Raji (cell line): ENCODE data around the gene NFKBIL1.

Experiments
- POLR2A ChIP-seq: IDR thresholded peaks from 2 replicates; pipeline ENCODE4 v1.6.1; 2011; ENCODE audit warnings: low read depth, low read length, control low read depth; ENCODE audit not compliant: insufficient read depth

NFKBIL1 gene

DNA sequence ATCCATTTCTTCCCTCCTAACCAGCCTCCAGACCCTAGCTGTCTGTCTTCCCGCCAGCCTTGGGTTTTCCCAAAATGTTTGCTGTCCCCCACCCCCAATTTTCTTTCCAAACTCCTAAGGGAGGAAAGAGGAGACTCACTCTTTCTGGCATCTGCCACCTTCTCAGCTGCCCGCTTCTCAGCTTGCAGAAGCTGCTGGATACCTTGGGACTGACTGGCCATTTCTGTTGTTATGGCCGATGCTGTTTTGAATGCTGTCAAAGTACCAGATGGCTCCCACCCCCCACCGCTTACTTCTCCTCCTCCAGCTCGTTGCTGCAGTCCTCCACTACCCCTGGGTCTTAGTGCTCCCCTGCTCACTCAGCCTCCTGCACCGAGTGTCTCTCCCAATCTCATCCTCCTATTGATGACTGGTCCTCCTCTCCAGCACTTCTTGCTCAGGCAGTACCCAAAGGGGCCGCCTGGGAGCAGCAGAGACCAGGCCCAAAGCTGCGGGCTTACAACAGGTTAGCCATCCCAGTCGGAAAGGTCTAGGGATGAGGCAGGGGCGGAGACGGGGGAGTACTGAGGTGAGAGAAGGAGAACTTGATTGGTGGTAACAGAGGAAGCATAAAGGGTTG is 960 bp upstream of the NFKBIL1 start, which contains the start of gene ATP6V1G2:
Gene ATP6V1G2, minus strand, starts transcription at position 270 of the 619 bp plus-strand sequence. Its CDS starts 49 bp downstream, at position 221.
- peak; percentile 40 for TF ChIP-seq POLR2A

DNA sequence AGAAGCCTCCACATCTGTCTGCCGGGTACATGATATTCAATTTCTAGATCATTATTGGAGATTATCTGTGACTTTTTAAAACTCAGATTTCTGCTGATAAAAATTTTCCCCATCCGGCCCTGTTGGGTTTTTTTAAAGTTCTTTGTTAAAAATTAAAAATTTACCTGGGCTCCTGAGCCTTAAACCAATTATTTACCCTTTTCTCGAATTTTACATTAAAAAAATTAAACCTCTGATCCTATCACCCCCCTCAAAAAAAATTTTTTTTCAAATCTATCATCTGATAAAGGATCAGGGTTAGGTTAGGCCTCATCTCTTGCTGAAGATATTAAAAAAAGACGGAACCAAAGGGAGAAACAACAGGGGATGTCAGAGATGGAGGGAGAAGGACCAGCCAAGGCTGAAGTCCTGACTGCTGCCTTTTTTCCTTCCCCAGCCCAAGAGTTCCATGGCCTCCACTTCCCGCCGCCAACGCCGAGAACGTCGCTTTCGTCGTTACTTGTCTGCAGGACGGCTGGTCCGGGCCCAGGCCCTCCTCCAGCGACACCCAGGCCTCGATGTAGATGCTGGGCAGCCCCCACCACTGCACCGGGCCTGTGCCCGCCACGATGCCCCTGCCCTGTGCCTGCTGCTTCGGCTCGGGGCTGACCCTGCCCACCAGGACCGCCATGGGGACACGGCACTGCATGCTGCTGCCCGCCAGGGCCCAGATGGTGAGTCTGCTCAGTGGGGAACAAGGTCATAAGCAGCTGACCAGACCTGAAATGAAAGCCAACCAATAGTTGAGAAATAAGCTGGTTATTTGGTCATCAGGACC is 527 bp downstream of the NFKBIL1 start:
- TF ChIP-seq POLR2A, result no peak

DNA sequence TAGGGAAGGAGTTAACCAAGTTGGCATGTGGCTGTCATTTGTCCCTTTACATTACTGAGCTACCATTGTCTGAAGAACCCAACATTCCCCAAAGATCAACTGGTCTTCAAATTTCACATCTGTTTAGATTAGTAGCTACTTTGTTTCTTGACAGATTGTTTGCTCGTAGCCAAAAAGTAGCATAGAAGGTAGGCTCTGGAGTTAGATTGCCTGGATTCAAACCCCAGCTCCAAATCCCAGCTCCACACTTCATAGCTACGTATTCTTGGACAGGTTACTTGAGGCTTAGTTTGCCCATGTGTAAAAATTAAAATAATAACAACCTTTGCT is 1.1 kb downstream of the NFKBIL1 start:
- TF ChIP-seq POLR2A, result no peak

- TF ChIP-seq POLR2A, result no peak
These were observed 8.9 kb downstream of the NFKBIL1 start for GRCh38 chr6:31556307-31556706.

- TF ChIP-seq POLR2A, result no peak
These were observed 10.3 kb downstream of the NFKBIL1 start for GRCh38 chr6:31557443-31558317.

- TF ChIP-seq POLR2A, result no peak
These were observed 10.9 kb downstream of the NFKBIL1 start for GRCh38 chr6:31558318-31558625.

DNA sequence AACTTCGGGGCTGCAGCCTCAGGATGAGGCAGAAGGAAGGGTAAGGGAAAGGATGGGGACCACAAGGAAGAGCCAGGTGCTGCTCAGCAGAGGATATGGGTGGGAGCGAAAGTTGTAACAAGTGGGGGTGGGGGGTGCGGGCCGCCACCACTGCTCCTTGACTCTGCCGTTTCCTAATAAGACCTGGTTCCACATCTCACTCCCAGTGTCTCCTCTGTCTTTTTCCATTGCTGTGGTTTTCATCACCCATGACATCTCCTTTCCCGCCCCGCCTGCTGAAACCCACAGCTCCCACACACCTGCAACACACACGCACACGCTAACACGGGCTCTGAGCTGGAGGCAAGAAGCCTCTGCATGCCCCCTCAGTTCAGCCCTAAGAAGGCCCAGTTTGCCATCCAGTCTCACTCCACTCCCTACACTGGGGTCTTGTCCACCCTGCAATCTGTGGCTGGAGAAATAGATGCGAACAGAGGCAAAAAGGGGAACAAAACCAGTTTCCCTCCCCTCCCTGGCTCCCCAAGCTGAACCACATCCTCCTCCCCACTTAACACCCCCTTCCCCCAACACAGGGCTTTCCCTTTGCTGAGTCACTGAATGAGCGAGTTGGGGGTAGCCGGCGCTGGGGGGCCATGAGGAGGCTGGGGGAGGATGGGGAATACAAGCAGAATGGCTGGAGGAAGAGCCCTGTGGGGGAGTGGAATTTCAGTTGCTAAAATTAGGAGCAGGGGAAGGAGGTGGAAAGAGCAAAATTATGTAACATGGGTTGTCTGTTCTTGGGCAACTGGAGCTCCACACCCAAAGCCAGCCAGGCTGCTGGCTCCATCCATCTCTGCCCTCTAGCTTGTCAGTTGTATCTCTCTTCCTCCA is 11.5 kb downstream of the NFKBIL1 start:
- peak; percentile 33; the same call in 1 of the 2 replicates for TF ChIP-seq POLR2A

DNA sequence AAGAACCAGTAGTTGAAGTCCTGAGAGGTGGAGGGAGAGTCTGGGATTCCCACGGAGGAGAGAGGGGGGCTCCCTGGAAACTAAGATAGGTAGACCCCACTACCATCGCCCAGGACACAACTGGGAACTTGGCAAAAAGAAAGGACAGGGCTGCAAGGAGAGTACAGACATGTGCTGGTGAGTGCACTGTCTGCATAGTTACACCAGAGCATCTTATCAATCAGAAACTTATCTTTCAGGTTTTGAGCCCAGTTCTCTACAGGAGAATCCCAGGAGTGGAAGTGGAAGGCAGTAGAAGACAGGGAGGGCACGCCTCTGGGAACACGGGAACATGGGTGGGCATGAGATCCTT is 12.2 kb downstream of the NFKBIL1 start:
- TF ChIP-seq POLR2A, result no peak; the same call in 1 of the 2 replicates

GRCh38 chr6:31559958-31560696 is 12.7 kb downstream of the NFKBIL1 start:
- TF ChIP-seq POLR2A, result peak; percentile 50; the same call in 1 of the 2 replicates

GRCh38 chr6:31560697-31561058 is 13.3 kb downstream of the NFKBIL1 start:
- TF ChIP-seq POLR2A, result no peak

DNA sequence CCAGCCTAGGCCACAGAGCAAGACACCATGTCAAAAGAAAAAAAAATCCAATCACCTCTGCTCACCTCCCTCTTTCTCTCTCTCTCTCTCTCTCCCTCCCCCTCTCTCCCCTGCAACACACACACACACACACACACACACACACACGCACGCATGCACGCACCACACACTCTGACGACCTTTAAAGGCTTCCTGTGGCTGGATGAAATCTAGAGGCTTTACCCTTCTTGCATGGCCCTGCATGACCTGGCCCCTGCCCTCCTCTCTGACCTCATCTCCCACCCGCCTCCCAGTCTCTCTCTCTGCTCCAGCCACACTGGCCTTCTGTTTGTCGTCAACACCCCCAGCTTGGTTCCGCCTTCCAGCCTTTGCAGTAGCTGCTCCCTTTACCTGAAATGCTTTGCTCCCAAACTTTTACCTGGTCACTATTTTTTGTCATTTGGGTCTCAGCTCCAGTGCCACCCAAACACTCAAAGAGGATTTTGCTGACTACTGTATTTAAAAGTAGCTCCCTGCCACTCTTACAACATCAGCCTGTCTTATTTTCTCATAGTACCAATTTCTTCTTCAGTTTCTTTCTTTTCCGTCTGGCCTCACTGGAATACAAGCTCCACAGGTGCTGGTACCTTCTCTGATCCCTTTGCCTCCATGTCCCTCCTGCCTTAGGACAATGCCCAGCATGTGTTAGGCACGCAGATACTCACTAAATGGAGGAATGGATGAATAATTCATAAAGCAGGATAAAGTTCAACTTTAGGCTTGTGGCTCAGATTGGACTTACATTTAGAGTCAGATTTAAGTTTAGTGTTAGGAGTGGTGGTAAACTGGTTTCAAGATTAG is 20.3 kb downstream of the NFKBIL1 start:
- TF ChIP-seq POLR2A, result no peak

DNA sequence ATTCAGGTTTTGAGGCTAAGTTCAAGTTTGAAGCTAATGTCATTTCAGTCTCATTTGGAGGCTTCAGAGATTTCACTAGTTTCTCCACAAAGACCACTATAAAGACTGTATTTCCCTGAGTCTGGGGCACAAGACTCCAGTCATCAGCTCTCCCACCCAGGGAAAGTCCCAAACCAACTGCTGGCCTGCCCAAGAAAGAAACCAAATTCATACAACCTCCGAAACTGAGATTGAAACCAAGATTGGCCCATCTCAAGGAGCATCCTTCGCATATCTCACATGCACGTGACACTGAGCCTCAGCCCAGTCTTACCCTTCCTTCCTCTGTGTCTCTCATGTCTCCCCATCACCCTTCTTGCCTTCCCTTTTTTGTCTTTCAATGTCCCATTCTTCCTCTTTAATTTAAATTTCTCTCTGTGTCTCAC is 21.1 kb downstream of the NFKBIL1 start:
- peak; percentile 35; the same call in 1 of the 2 replicates for TF ChIP-seq POLR2A

DNA sequence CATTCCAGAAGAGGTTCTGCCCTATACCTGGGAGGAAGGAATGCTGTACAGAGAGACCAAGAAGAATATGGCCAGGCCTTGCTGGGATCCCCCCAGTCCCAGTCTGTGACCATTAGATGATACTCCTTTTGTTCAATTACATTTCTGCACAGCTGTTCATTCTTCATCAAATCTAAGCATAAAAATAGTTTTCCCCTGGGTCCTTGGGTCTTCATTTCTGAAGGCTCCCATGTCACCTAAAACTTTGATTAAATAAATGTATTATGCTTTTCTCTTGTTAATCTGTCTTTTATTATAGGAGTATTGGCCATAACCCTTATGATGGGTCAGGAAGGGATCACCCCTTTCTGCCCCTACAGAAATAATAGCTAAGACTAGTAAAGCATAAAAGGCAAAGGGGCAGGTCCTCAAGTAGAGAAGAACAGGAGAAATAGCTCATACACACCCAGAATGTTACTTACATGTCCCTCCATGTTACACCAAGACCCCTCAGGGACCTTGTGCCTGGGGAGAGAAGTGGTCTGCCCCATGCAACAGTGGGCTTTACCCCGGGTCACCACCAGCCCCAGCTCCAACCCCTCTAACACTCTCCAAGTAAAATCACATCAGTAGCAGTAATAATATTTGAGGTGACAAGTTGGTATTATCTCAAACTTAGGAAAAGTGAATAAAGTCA is 22.6 kb downstream of the NFKBIL1 start:
- no peak for TF ChIP-seq POLR2A
